ENCODE results near the gene EHMT2. TPM values are rescaled to one million over a fixed set of nuclear protein-coding genes. Genes with fewer than 3 reads are reported as not detected.

Gene EHMT2
- total and polyA plus RNA-seq, 2 of the 13 experiments (the other 11 are each of a cell fraction or from before 2014, with no cell fraction given): 55.2 to 69.2 TPM

DNA sequence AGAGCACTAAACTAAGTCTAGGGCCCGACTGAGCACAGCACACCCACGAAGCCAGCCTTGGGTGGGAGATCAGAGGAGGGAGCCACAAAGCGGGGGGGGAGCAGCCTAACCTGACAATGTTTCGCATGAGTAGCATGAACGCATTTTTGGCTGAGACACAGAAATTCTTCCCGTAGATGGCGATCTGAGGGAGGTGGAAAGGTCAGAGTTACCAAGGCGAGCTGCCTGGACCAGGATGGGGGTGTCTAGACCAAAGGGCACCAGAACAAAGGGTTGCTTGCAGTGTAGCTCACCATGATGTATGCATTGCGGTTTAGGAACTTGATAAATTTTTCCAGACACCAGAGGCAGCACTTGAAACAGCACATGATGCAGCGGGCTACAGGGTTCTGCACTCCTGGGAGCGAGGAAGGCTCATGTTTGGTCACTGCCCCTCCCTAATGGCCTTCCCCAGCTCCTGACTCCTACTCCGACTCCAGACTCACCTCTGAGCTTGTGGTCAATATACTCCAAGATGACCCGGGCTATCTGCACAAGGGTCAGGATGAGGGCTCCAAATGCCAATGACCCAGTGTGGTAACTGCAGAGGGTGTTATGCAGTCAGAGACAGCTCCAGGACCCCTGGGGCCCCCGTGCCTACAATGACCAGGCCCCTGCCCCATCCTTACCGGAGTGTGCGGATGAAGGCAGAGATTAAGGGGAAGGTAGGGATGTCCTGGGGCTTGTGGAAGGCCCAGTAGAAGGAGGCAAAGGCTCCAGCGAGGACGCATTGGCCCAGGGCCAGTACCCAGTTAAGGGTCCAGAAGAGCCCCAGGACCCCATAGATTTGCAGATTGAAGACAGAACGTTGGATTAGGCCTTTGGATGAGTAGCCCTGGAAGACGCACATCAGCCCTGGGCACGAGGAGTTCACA lies 32.0 kb downstream of the EHMT2 start (continued):
- TF ChIP-seq GRHL1 (CRISPR knock-in tag; conservative IDR thresholded peaks at IDR 0.05): no peak
- TF ChIP-seq ZNF605 (CRISPR knock-in tag; IDR thresholded peaks at IDR 0.05): no peak
- TF ChIP-seq SP5 (CRISPR knock-in tag; IDR thresholded peaks at IDR 0.05; ENCODE audit: borderline replicate concordance, low read depth): peak; percentile 79; the same call in 1 of the 2 replicates
- TF ChIP-seq ZNF816 (CRISPR knock-in tag; IDR thresholded peaks at IDR 0.05; ENCODE audit: borderline replicate concordance): no peak
- TF ChIP-seq MTF1 (CRISPR knock-in tag; IDR thresholded peaks at IDR 0.05): no peak
- no peak; the same call in 1 of the 2 replicates for TF ChIP-seq ZNF598 (CRISPR knock-in tag; IDR thresholded peaks at IDR 0.05; ENCODE audit: borderline replicate concordance)
- no peak for TF ChIP-seq JARID2 (CRISPR knock-in tag; IDR thresholded peaks at IDR 0.05; ENCODE audit: insufficient replicate concordance)
- no peak for TF ChIP-seq ZSCAN12 (CRISPR knock-in tag; IDR thresholded peaks at IDR 0.05)
- peak; percentile 66; the same call in 1 of the 2 replicates for TF ChIP-seq HMG20B (CRISPR knock-in tag; conservative IDR thresholded peaks at IDR 0.05)
- TF ChIP-seq SNRNP70 (IDR thresholded peaks at IDR 0.05; ENCODE audit: low read depth, low read length): no peak
- TF ChIP-seq ZNF614 (CRISPR knock-in tag; IDR thresholded peaks at IDR 0.05; ENCODE audit: borderline replicate concordance): peak; percentile 62; the same call in 1 of the 2 replicates
- TF ChIP-seq MYC (CRISPR knock-in tag; IDR thresholded peaks at IDR 0.05; ENCODE audit: borderline replicate concordance): peak; percentile 77
- no peak for TF ChIP-seq ZSCAN21 (CRISPR knock-in tag; IDR thresholded peaks at IDR 0.05; ENCODE audit: borderline replicate concordance)
- TF ChIP-seq NR2C2 (CRISPR knock-in tag; IDR thresholded peaks at IDR 0.05; ENCODE audit: borderline replicate concordance): peak; percentile 85
- TF ChIP-seq GFI1 (CRISPR knock-in tag; IDR thresholded peaks at IDR 0.05; ENCODE audit: borderline replicate concordance): no peak; the same call in 1 of the 2 replicates
- peak; percentile 91; the same call in 1 of the 2 replicates for TF ChIP-seq KLF12 (CRISPR knock-in tag; IDR thresholded peaks at IDR 0.05; ENCODE audit: borderline replicate concordance)
- peak; percentile 94 for TF ChIP-seq SALL1 (CRISPR knock-in tag; IDR thresholded peaks at IDR 0.05)
- TF ChIP-seq ZNF570 (CRISPR knock-in tag; IDR thresholded peaks at IDR 0.05; ENCODE audit: borderline replicate concordance): 0 out of 2 replicates have a peak, but pooled peaks have one; percentile 51
- TF ChIP-seq ZBTB8A (CRISPR knock-in tag; IDR thresholded peaks at IDR 0.05; ENCODE audit: borderline replicate concordance, low read depth): no peak
- TF ChIP-seq, protein P1, sequence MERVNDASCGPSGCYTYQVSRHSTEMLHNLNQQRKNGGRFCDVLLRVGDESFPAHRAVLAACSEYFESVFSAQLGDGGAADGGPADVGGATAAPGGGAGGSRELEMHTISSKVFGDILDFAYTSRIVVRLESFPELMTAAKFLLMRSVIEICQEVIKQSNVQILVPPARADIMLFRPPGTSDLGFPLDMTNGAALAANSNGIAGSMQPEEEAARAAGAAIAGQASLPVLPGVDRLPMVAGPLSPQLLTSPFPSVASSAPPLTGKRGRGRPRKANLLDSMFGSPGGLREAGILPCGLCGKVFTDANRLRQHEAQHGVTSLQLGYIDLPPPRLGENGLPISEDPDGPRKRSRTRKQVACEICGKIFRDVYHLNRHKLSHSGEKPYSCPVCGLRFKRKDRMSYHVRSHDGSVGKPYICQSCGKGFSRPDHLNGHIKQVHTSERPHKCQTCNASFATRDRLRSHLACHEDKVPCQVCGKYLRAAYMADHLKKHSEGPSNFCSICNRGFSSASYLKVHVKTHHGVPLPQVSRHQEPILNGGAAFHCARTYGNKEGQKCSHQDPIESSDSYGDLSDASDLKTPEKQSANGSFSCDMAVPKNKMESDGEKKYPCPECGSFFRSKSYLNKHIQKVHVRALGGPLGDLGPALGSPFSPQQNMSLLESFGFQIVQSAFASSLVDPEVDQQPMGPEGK (CRISPR knock-in tag; IDR thresholded peaks at IDR 0.05): peak; percentile 96
- peak; percentile 94 for TF ChIP-seq GATAD2A (CRISPR knock-in tag; IDR thresholded peaks at IDR 0.05)
- TF ChIP-seq ZFYVE20 (CRISPR knock-in tag; IDR thresholded peaks at IDR 0.05; ENCODE audit: borderline replicate concordance, low read depth): no peak
- TF ChIP-seq ZNF251 (CRISPR knock-in tag; IDR thresholded peaks at IDR 0.05): no peak
- no peak; the same call in 1 of the 2 replicates for TF ChIP-seq ZSCAN9 (CRISPR knock-in tag; IDR thresholded peaks at IDR 0.05; ENCODE audit: borderline replicate concordance)
- no peak for TF ChIP-seq ZNF577 (CRISPR knock-in tag; IDR thresholded peaks at IDR 0.05; ENCODE audit: borderline replicate concordance, low read depth)
- TF ChIP-seq PAF1 (CRISPR knock-in tag; IDR thresholded peaks at IDR 0.05): no peak
- TF ChIP-seq SAP130 (CRISPR knock-in tag; IDR thresholded peaks at IDR 0.05; ENCODE audit: low read depth): peak; percentile 96

Data from HepG2 (cell line).